HEK293 (cell line): Measurements from ENCODE around the gene BMF.

Experiments used
- CTCF ChIA-PET: fragments of 350-600 bp; formaldehyde crosslinking; extraction: SDS; loops from one replicate; lab custom pipeline; 2021; ENCODE audit warnings: antibody characterized with exemption; lab: Yijun Ruan, JAX
- POLR2A ChIA-PET: fragments of 300-600 bp; formaldehyde crosslinking; extraction: SDS; loops from one replicate; lab custom pipeline; 2020; ENCODE audit warnings: antibody characterized with exemption, inconsistent platforms; lab: Yijun Ruan, JAX
- H3K27ac ChIP-seq: fragments of 200-500 bp; sonication (Bioruptor generic); 2 replicates; pipeline ENCODE4 v1.5.1; 2014; ENCODE audit warnings: low read depth, low read length, control low read depth, inconsistent platforms; ENCODE audit errors: extremely low read depth
- H3K36me3 ChIP-seq, 2 experiments: fragments of 200-500 bp in 1 of 2; sonication (Bioruptor generic) in 1 of 2; 1 replicate in 1 of 2; 2 replicates in 1 of 2; pipeline ENCODE4 v1.5.1; 2014 to 2017; ENCODE audit warnings: inconsistent platforms in 2 of 2, low read length in 2 of 2; ENCODE audit not compliant: control insufficient read depth in 2 of 2, insufficient read depth in 1 of 2
- H3K4me1 ChIP-seq: fragments of 200-500 bp; sonication (Bioruptor generic); 2 replicates; pipeline ENCODE4 v1.5.1; 2014; ENCODE audit warnings: mild to moderate bottlenecking, low read length, inconsistent platforms; ENCODE audit not compliant: control insufficient read depth, insufficient read depth
- H3K4me3 ChIP-seq: 2 replicates; pipeline ENCODE4 v1.5.1; 2011; ENCODE audit warnings: low read depth, mild to moderate bottlenecking, control low read depth, low read length, moderate library complexity
- H3K9me3 ChIP-seq: fragments of 200-500 bp; sonication (Bioruptor generic); 2 replicates; pipeline ENCODE4 v1.5.1; 2014; ENCODE audit warnings: low read depth, low read length, inconsistent platforms; ENCODE audit not compliant: control insufficient read depth, insufficient read depth
- EGR2 ChIP-seq: fragments of 450-650 bp; formaldehyde crosslinking; IDR thresholded peaks from 2 replicates; pipeline ENCODE4 v1.5.1; 2016; ENCODE audit warnings: low read depth, missing biosample characterization, missing genetic modification characterization
- GFI1B ChIP-seq: fragments of 450-650 bp; formaldehyde crosslinking; IDR thresholded peaks from 2 replicates; pipeline ENCODE4 v1.5.1; 2016; ENCODE audit warnings: missing biosample characterization, missing genetic modification characterization
- GLI2 ChIP-seq: fragments of 450-650 bp; formaldehyde crosslinking; IDR thresholded peaks from 2 replicates; pipeline ENCODE4; 2017; ENCODE audit warnings: missing biosample characterization, missing genetic modification characterization, low read depth, borderline replicate concordance
- GLIS2 ChIP-seq: fragments of 450-650 bp; formaldehyde crosslinking; IDR thresholded peaks from 2 replicates; pipeline ENCODE4 v1.5.1; 2016; ENCODE audit warnings: missing biosample characterization, missing genetic modification characterization
- KLF1 ChIP-seq: fragments of 450-650 bp; formaldehyde crosslinking; IDR thresholded peaks from 2 replicates; pipeline ENCODE4 v1.5.1; 2016; ENCODE audit warnings: missing biosample characterization, missing genetic modification characterization
- MYNN ChIP-seq: fragments of 450-650 bp; formaldehyde crosslinking; IDR thresholded peaks from 2 replicates; pipeline ENCODE4 v1.5.1; 2016; ENCODE audit warnings: missing biosample characterization, missing genetic modification characterization, borderline replicate concordance
- PRDM1 ChIP-seq: fragments of 450-650 bp; formaldehyde crosslinking; IDR thresholded peaks from 2 replicates; pipeline ENCODE4; 2016; ENCODE audit warnings: missing biosample characterization, missing genetic modification characterization
- ZBTB20 ChIP-seq: fragments of 450-650 bp; formaldehyde crosslinking; IDR thresholded peaks from 2 replicates; pipeline ENCODE4 v1.5.1; 2016; ENCODE audit warnings: missing biosample characterization, missing genetic modification characterization
- ZBTB8A ChIP-seq: fragments of 450-650 bp; formaldehyde crosslinking; IDR thresholded peaks from 2 replicates; pipeline ENCODE4 v1.5.1; 2016; ENCODE audit warnings: missing biosample characterization, missing genetic modification characterization
- ZNF132 ChIP-seq: fragments of 450-650 bp; formaldehyde crosslinking; IDR thresholded peaks from 2 replicates; pipeline ENCODE4 v1.5.1; 2017; ENCODE audit warnings: missing biosample characterization, missing genetic modification characterization, borderline replicate concordance
- ZNF302 ChIP-seq: fragments of 450-650 bp; formaldehyde crosslinking; IDR thresholded peaks from 2 replicates; pipeline ENCODE4 v1.5.1; 2016; ENCODE audit warnings: missing biosample characterization, missing genetic modification characterization, low read depth
- ZNF335 ChIP-seq: fragments of 450-650 bp; formaldehyde crosslinking; conservative IDR thresholded peaks from 2 replicates; pipeline ENCODE4 v1.5.1; 2016; ENCODE audit warnings: missing biosample characterization, missing genetic modification characterization
- ZNF341 ChIP-seq: fragments of 450-650 bp; formaldehyde crosslinking; IDR thresholded peaks from 2 replicates; pipeline ENCODE4; 2016; ENCODE audit warnings: low read depth, missing biosample characterization, missing genetic modification characterization
- ZNF366 ChIP-seq: fragments of 450-650 bp; formaldehyde crosslinking; conservative IDR thresholded peaks from 2 replicates; pipeline ENCODE4 v1.5.1; 2016; ENCODE audit warnings: missing biosample characterization, missing genetic modification characterization
- ZNF530 ChIP-seq: fragments of 450-650 bp; formaldehyde crosslinking; IDR thresholded peaks from 2 replicates; pipeline ENCODE4 v1.5.1; 2016; ENCODE audit warnings: low read depth, missing biosample characterization, missing genetic modification characterization
- ZNF548 ChIP-seq: fragments of 450-650 bp; formaldehyde crosslinking; IDR thresholded peaks from 2 replicates; pipeline ENCODE4 v1.5.1; 2016; ENCODE audit warnings: missing biosample characterization, missing genetic modification characterization
- ZNF585B ChIP-seq: fragments of 450-650 bp; formaldehyde crosslinking; IDR thresholded peaks from 2 replicates; pipeline ENCODE4 v1.5.1; 2016; ENCODE audit warnings: missing biosample characterization, missing genetic modification characterization
- ZNF596 ChIP-seq: fragments of 450-650 bp; IDR thresholded peaks from 2 replicates; pipeline ENCODE4 v1.5.0; 2018; ENCODE audit warnings: missing biosample characterization, mild to moderate bottlenecking, missing genetic modification characterization, moderate library complexity
- ZNF610 ChIP-seq: fragments of 450-650 bp; formaldehyde crosslinking; IDR thresholded peaks from 2 replicates; pipeline ENCODE4 v1.5.1; 2016; ENCODE audit warnings: missing biosample characterization, missing genetic modification characterization, borderline replicate concordance
- ZNF629 ChIP-seq: fragments of 450-650 bp; formaldehyde crosslinking; IDR thresholded peaks from 2 replicates; pipeline ENCODE4 v1.5.1; 2017; ENCODE audit warnings: missing biosample characterization, missing genetic modification characterization
- ZNF701 ChIP-seq: fragments of 450-650 bp; formaldehyde crosslinking; IDR thresholded peaks from 2 replicates; pipeline ENCODE4 v1.5.1; 2016; ENCODE audit warnings: missing biosample characterization, missing genetic modification characterization
- ZNF830 ChIP-seq: fragments of 450-650 bp; IDR thresholded peaks from 2 replicates; pipeline ENCODE4 v1.5.0; 2018; ENCODE audit warnings: missing biosample characterization, missing genetic modification characterization, low read depth, mild to moderate bottlenecking, moderate library complexity
- TF ChIP-seq, protein P1 (sequence below): fragments of 450-650 bp; formaldehyde crosslinking; IDR thresholded peaks from 2 replicates; pipeline ENCODE4 v1.5.1; 2016; ENCODE audit warnings: missing biosample characterization, missing genetic modification characterization
- TF ChIP-seq, protein P2 (sequence below): fragments of 450-650 bp; formaldehyde crosslinking; IDR thresholded peaks from 2 replicates; pipeline ENCODE4 v1.5.1; 2017; ENCODE audit warnings: missing biosample characterization, missing genetic modification characterization

BMF gene

DNA sequence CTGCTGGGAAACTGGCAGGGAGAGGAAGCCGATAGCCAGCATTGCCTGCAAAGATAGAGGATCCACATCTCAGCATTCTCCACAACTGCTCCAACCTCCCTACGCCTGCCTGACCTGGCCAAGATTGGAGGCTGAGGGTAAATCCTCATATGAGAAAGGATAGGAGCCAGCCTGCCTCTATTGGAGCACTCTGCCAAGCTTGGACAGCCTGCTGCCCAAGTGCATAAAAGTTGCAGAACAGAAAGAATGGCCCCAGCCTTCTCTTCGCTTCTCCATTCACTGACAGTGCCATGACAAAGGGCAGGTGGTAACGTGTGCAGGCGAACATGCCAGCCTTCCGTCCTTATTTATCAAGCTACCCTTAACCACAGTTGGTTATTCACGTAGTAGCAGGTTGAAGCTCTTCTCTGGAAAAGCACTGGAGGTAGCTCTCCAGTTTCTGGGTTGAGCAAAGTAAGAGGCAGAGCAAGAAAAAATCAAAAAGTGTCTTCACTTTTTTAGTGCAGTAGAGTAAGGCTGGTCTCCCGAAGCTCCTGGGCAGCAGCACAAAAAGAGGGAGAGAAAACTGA is 4.3 kb downstream of the BMF start:
- no peak overlapping the region for H3K4me3 ChIP-seq
- peaks cover 0 to 21% of the 10 kb centered on the region in 2 experiments; a peak in 1 of 3 replicates for H3K36me3 ChIP-seq
- no peaks in the 10 kb centered on the region for H3K9me3 ChIP-seq
- ChIA-PET CTCF (interaction anchor here (0.6 to 6.2 kb wide), 26 partner anchors 11 to 1639 kb away, joined by 3 to 56 read pairs (median 3); no protein-coding TSS in a partner anchor), POLR2A (interaction anchor here (0.9 to 2.9 kb wide), 7 partner anchors 8 to 71 kb away, joined by 3 to 15 read pairs (median 8); no protein-coding TSS in a partner anchor)
- peak overlapping the region; percentile 85 for H3K27ac ChIP-seq
- no peak for TF ChIP-seq ZNF302 (tag by site-specific recombination)
- peaks cover 59% of the 10 kb centered on the region for H3K4me1 ChIP-seq

DNA sequence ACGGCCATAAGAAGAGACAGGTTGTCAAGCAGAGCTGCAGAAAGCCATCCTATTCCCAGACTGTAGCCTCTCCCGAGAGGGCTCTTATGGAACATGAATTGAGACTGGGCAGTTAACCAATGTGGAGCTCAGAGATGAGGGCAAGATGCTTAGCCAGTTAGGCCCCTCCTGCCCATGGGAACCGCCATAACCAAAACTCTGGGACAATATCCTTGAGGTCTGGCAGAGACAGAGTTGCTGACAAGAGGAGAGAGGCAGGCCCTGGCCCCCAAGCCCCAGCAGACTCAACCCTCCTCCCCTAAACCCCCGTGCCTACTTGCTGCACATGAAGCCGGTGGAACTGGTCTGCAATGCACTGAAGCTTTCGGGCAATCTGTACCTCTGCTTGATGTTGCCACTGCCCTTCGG is 4.8 kb downstream of the BMF start:
- ChIA-PET POLR2A (interaction anchor here (1.4 to 2.9 kb wide), 4 partner anchors 12 to 57 kb away, joined by 8 to 15 read pairs (median 11); no protein-coding TSS in a partner anchor), CTCF (interaction anchor here (0.6 to 6.2 kb wide), 20 partner anchors 11 to 1640 kb away, joined by 3 to 56 read pairs (median 4); no protein-coding TSS in a partner anchor)
- H3K9me3 ChIP-seq: no peaks in the 10 kb centered on the region
- H3K4me3 ChIP-seq: no peak overlapping the region
- H3K36me3 ChIP-seq: peaks cover 0 to 21% of the 10 kb centered on the region in 2 experiments; a peak in 1 of 3 replicates
- TF ChIP-seq MYNN (tag by site-specific recombination) (peak; percentile 53; the same call in 1 of the 2 replicates), ZNF548 (tag by site-specific recombination) (no peak), GLIS2 (tag by site-specific recombination) (0 out of 2 replicates have a peak, but pooled peaks have one; percentile 0)
- H3K27ac ChIP-seq: peak overlapping the region; percentile 85
- peaks cover 64% of the 10 kb centered on the region for H3K4me1 ChIP-seq

DNA sequence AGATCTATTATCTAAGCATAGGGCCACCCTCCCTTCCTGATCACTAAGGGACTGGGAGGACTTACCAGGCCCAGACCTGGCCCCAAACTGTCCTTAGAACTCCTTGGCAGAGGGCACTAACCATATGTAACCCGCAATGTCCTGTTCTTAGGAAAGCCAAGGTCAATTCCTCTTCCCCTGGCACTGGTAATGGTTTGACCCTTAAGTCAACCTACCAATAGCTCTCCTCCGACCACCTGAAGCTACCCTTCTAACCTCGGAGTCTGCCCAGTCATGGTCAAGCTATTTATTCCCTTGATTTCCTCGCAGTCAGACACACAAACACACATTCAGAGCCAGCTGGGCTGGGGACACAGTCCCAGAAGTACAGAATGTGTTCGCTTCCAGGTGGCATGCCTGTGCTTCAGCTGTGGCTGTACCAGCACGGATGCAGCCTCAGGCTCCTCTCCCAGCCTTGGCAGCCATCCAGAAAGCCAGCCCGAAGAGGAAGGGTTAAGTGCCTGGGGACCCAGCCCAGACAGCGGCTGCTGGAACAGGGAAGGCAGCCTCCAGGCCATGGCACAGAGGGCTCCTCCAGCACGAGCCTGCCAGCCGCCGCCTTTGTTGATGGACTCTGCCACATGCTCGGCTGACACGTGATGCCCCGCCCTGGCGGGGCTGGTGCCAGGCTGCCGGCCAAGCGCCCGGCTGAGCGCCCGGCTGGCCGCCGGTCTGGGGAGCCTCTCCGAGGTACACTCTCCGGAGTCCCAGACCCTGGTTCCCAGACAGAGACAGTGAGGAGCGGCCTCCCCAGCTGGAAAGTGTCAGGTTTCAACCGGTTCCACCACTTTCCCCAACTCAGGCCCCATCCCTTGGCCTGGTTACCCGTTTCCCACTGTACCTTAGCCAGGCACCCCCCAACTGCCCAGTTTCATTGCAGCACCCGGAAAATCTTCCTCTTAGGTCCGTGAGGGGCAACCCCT is 5.5 kb downstream of the BMF start:
- ChIA-PET POLR2A (interaction anchor here (0.7 to 2.9 kb wide), 5 partner anchors 11 to 56 kb away, joined by 3 to 15 read pairs (median 10); no protein-coding TSS in a partner anchor), CTCF (interaction anchor here (0.6 to 6.2 kb wide), 12 partner anchors 10 to 1640 kb away, joined by 3 to 56 read pairs (median 4); no protein-coding TSS in a partner anchor)
- Histone ChIP-seq H3K4me3 (no peak overlapping the region), H3K36me3 (peaks cover 0 to 21% of the 10 kb centered on the region in 2 experiments; a peak in 1 of 3 replicates), H3K9me3 (no peaks in the 10 kb centered on the region), H3K27ac (peak overlapping the region; percentile 85), H3K4me1 (peaks cover 67% of the 10 kb centered on the region)
- TF ChIP-seq ZNF629 (tag by site-specific recombination): 0 out of 2 replicates have a peak, but pooled peaks have one; percentile 13
- 0 out of 2 replicates have a peak, but pooled peaks have one; percentile 23 for TF ChIP-seq ZNF585B
- no peak for TF ChIP-seq ZNF341 (tag by site-specific recombination)
- TF ChIP-seq ZBTB8A (tag by site-specific recombination): peak; percentile 83
- TF ChIP-seq, protein P1, sequence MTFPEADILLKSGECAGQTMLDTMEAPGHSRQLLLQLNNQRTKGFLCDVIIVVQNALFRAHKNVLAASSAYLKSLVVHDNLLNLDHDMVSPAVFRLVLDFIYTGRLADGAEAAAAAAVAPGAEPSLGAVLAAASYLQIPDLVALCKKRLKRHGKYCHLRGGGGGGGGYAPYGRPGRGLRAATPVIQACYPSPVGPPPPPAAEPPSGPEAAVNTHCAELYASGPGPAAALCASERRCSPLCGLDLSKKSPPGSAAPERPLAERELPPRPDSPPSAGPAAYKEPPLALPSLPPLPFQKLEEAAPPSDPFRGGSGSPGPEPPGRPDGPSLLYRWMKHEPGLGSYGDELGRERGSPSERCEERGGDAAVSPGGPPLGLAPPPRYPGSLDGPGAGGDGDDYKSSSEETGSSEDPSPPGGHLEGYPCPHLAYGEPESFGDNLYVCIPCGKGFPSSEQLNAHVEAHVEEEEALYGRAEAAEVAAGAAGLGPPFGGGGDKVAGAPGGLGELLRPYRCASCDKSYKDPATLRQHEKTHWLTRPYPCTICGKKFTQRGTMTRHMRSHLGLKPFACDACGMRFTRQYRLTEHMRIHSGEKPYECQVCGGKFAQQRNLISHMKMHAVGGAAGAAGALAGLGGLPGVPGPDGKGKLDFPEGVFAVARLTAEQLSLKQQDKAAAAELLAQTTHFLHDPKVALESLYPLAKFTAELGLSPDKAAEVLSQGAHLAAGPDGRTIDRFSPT (tag by site-specific recombination): peak; percentile 69; the same call in 1 of the 2 replicates
- TF ChIP-seq ZNF830 (tag by site-specific recombination): no peak
- no peak for TF ChIP-seq ZNF596
- TF ChIP-seq GLIS2 (tag by site-specific recombination): 0 out of 2 replicates have a peak, but pooled peaks have one; percentile 45
- peak; percentile 58 for TF ChIP-seq ZBTB20 (tag by site-specific recombination)
- no peak for TF ChIP-seq ZNF132 (tag by site-specific recombination)
- TF ChIP-seq GLI2 (tag by site-specific recombination): no peak
- peak; percentile 23; the same call in 1 of the 2 replicates for TF ChIP-seq PRDM1 (tag by site-specific recombination)
- TF ChIP-seq ZNF610 (tag by site-specific recombination): peak; percentile 94
- no peak for TF ChIP-seq EGR2
- TF ChIP-seq ZNF366 (tag by site-specific recombination): no peak
- no peak for TF ChIP-seq GFI1B
- peak; percentile 48 for TF ChIP-seq ZNF335 (tag by site-specific recombination)
- TF ChIP-seq ZNF530 (tag by site-specific recombination): no peak
- peak; percentile 62 for TF ChIP-seq KLF1
- TF ChIP-seq, protein P2, sequence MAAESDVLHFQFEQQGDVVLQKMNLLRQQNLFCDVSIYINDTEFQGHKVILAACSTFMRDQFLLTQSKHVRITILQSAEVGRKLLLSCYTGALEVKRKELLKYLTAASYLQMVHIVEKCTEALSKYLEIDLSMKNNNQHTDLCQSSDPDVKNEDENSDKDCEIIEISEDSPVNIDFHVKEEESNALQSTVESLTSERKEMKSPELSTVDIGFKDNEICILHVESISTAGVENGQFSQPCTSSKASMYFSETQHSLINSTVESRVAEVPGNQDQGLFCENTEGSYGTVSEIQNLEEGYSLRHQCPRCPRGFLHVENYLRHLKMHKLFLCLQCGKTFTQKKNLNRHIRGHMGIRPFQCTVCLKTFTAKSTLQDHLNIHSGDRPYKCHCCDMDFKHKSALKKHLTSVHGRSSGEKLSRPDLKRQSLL (tag by site-specific recombination): no peak
- TF ChIP-seq ZNF701 (tag by site-specific recombination): no peak
